Central memory CD8-positive, alpha-beta T cell (primary cell): Measurements from ENCODE around the gene INHA.
A peak's percentile ranks its signal among the peaks of the same experiment; 100 is the strongest.

Experiments used
- ATAC-seq: fragments of 150-1000 bp; cut with Tn5 transposase; replicated peaks from 2 replicates; pipeline ENCODE4 v1.10.0; 2022; ENCODE audit warnings: mild to moderate bottlenecking, moderate FRiP score, moderate number of reproducible peaks; ENCODE audit not compliant: poor library complexity, severe bottlenecking; ENCODE audit errors: extremely low read depth
- DNase-seq, 2 donors: peaks; one replicate each; pipeline ENCODE4 v3.0.0; 2021; ENCODE audit warnings: low spot score in 2 of 2
- H3K27ac Mint-ChIP-seq: one replicate; pipeline ENCODE4 v1.8.0; 2022; ENCODE audit warnings: low read depth, mild to moderate bottlenecking, moderate library complexity, mixed read lengths
- H3K27me3 Mint-ChIP-seq: one replicate; pipeline ENCODE4 v1.8.0; 2022; ENCODE audit warnings: mixed read lengths
- H3K36me3 Mint-ChIP-seq: one replicate; pipeline ENCODE4 v1.8.0; 2022; ENCODE audit warnings: mild to moderate bottlenecking, moderate library complexity, mixed read lengths; ENCODE audit not compliant: insufficient read depth
- H3K4me1 Mint-ChIP-seq: one replicate; pipeline ENCODE4 v1.8.0; 2022; ENCODE audit warnings: mixed read lengths
- H3K4me3 Mint-ChIP-seq: one replicate; pipeline ENCODE4 v1.8.0; 2022; ENCODE audit warnings: mild to moderate bottlenecking, moderate library complexity, mixed read lengths
- H3K9me3 Mint-ChIP-seq: one replicate; pipeline ENCODE4 v1.8.0; 2022; ENCODE audit warnings: mixed read lengths

Gene INHA

GRCh38 chr2:219533930-219534661 lies 38.0 kb upstream of the INHA start:
- ATAC-seq, result no peak
- no peak for DNase-seq
- H3K27me3 Mint-ChIP-seq, result peaks cover 59% of the 10 kb centered on the region

GRCh38 chr2:219536425-219536824 lies 35.7 kb upstream of the INHA start:
- H3K9me3 Mint-ChIP-seq, result no peaks in the 10 kb centered on the region
- no peak overlapping the region for H3K4me3 Mint-ChIP-seq
- peaks cover 36% of the 10 kb centered on the region for H3K27me3 Mint-ChIP-seq
- H3K4me1 Mint-ChIP-seq, result no peaks in the 10 kb centered on the region
- ATAC-seq (no peak), DNase-seq (no peak)
- H3K27ac Mint-ChIP-seq, result no peak overlapping the region
- peaks cover 5% of the 10 kb centered on the region for H3K36me3 Mint-ChIP-seq

More at GRCh38 chr2:219533930-219534661, 38.0 kb upstream of the INHA start:
- Mint-ChIP-seq H3K36me3 (peaks cover 5% of the 10 kb centered on the region), H3K27ac (no peak overlapping the region), H3K4me1 (no peaks in the 10 kb centered on the region), H3K9me3 (no peaks in the 10 kb centered on the region), H3K4me3 (no peak overlapping the region)

GRCh38 chr2:219536967-219537366 lies 35.1 kb upstream of the INHA start:
- DNase-seq (no peak), ATAC-seq (no peak)
- no peak overlapping the region for H3K27ac Mint-ChIP-seq
- H3K27me3 Mint-ChIP-seq, result peaks cover 32% of the 10 kb centered on the region
- H3K4me1 Mint-ChIP-seq, result no peaks in the 10 kb centered on the region
- H3K36me3 Mint-ChIP-seq, result peaks cover 5% of the 10 kb centered on the region
- H3K4me3 Mint-ChIP-seq, result no peak overlapping the region
- H3K9me3 Mint-ChIP-seq, result no peaks in the 10 kb centered on the region

GRCh38 chr2:219537657-219538488 lies 34.2 kb upstream of the INHA start:
- Mint-ChIP-seq H3K4me3 (no peak overlapping the region), H3K27me3 (peaks cover 23% of the 10 kb centered on the region), H3K27ac (no peak overlapping the region), H3K4me1 (peaks cover 8% of the 10 kb centered on the region), H3K9me3 (no peaks in the 10 kb centered on the region), H3K36me3 (peaks cover 8% of the 10 kb centered on the region)
- DNase-seq, result no peak
- ATAC-seq, result no peak

- Mint-ChIP-seq H3K4me1 (peaks cover 8% of the 10 kb centered on the region), H3K27ac (no peak overlapping the region), H3K9me3 (no peaks in the 10 kb centered on the region), H3K27me3 (peaks cover 16% of the 10 kb centered on the region), H3K36me3 (peaks cover 8% of the 10 kb centered on the region), H3K4me3 (no peak overlapping the region)
- no peak for DNase-seq
- no peak for ATAC-seq
Observed at GRCh38 chr2:219538504-219538951, 33.6 kb upstream of the INHA start.

GRCh38 chr2:219538956-219539788 lies 32.9 kb upstream of the INHA start:
- Mint-ChIP-seq H3K9me3 (no peaks in the 10 kb centered on the region), H3K36me3 (peaks cover 8% of the 10 kb centered on the region), H3K27me3 (peaks cover 12% of the 10 kb centered on the region), H3K4me1 (peaks cover 10% of the 10 kb centered on the region), H3K4me3 (no peak overlapping the region), H3K27ac (no peak overlapping the region)
- ATAC-seq, result no peak
- DNase-seq, result no peak

GRCh38 chr2:219539926-219540678 lies 32.0 kb upstream of the INHA start:
- no peak for DNase-seq
- peaks cover 8% of the 10 kb centered on the region for H3K27me3 Mint-ChIP-seq
- H3K4me3 Mint-ChIP-seq, result no peak overlapping the region
- peaks cover 14% of the 10 kb centered on the region for H3K36me3 Mint-ChIP-seq
- no peak for ATAC-seq
- no peaks in the 10 kb centered on the region for H3K9me3 Mint-ChIP-seq
- H3K27ac Mint-ChIP-seq, result no peak overlapping the region
- peaks cover 18% of the 10 kb centered on the region for H3K4me1 Mint-ChIP-seq

- H3K4me3 Mint-ChIP-seq, result peak overlapping the region; percentile 79
- no peaks in the 10 kb centered on the region for H3K9me3 Mint-ChIP-seq
- H3K4me1 Mint-ChIP-seq, result peaks cover 18% of the 10 kb centered on the region
- no peak overlapping the region for H3K27ac Mint-ChIP-seq
- peaks cover 14% of the 10 kb centered on the region for H3K36me3 Mint-ChIP-seq
- DNase-seq (no peak), ATAC-seq (no peak)
- H3K27me3 Mint-ChIP-seq, result no peaks in the 10 kb centered on the region
Observed at GRCh38 chr2:219540784-219541504, 31.2 kb upstream of the INHA start.

- H3K4me3 Mint-ChIP-seq, result peak overlapping the region; percentile 79
- H3K27me3 Mint-ChIP-seq, result no peaks in the 10 kb centered on the region
- H3K27ac Mint-ChIP-seq, result no peak overlapping the region
- H3K9me3 Mint-ChIP-seq, result no peaks in the 10 kb centered on the region
- peaks cover 18% of the 10 kb centered on the region for H3K4me1 Mint-ChIP-seq
- ATAC-seq (peak; percentile 45), DNase-seq (peak; percentile 78 to 88)
- H3K36me3 Mint-ChIP-seq, result peaks cover 14% of the 10 kb centered on the region
Observed at GRCh38 chr2:219541611-219542180, 30.4 kb upstream of the INHA start.

- peak overlapping the region; percentile 79 for H3K4me3 Mint-ChIP-seq
- peaks cover 11% of the 10 kb centered on the region for H3K36me3 Mint-ChIP-seq
- no peaks in the 10 kb centered on the region for H3K9me3 Mint-ChIP-seq
- H3K27me3 Mint-ChIP-seq, result peaks cover 2% of the 10 kb centered on the region
- ATAC-seq (peak; percentile 41), DNase-seq (peak in 1 of 2 donors; percentile 13)
- H3K4me1 Mint-ChIP-seq, result peaks cover 18% of the 10 kb centered on the region
- no peak overlapping the region for H3K27ac Mint-ChIP-seq
Observed at GRCh38 chr2:219542931-219543595, 29.0 kb upstream of the INHA start.
